Fibroblast of skin of left quadriceps (primary cell): Measurements from ENCODE around the gene RUNX2.
A peak's percentile ranks its signal among the peaks of the same experiment; 100 is the strongest.
"Not testable (repeated sequence)": the region's sequence is repeated elsewhere in the genome, so short reads cannot be mapped to it uniquely, and the experiment has no call there.

Source experiments
- DNase-seq, 2 experiments: peaks; one replicate each; pipeline ENCODE4 v3.0.0-alpha.2; 2013; ENCODE audit warnings: low read depth in 2 of 2

The RUNX2 gene

DNA sequence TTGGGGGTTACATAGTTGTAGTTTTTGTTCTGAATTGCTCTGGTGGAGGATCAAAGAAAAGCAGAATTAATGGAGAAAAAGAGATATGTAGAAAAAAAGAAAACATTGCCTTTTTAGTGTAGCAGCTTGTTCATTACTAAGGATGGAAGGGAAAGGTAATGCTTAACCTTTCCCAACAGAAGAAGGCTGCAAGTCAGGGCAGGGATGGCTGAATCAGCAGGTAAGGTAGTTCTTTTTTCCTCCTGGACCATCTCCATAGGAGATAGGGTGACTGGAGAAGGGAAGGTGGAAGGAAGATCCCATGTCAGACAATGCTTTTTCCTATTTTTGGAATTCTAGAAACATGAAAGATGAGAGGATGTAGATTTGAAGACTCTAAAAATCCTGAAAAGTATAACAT is 129.0 kb downstream of the RUNX2 start:
- no peak for DNase-seq

- no peak for DNase-seq
These were observed 130.5 kb downstream of the RUNX2 start for GRCh38 chr6:45458672-45459071.

DNA sequence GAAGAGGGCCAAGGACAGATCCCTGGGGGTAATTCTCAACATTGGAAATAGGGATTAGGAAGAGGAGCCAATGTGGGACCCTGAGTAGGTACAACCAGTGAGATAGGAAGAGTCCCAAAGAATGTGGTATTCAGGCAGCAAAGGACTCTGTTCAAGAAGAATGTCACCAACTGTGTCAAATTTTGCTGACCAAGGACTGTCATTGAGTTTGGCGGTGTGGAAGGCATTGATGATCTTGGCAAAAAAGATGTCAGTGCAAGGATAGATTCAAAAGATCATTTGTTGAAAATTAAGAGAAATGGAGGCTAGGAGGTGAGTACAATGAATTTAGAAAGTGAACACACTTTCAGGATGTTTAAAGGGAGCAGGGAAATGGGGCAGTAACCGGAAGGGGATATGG is 132.0 kb downstream of the RUNX2 start:
- no peak for DNase-seq

DNA sequence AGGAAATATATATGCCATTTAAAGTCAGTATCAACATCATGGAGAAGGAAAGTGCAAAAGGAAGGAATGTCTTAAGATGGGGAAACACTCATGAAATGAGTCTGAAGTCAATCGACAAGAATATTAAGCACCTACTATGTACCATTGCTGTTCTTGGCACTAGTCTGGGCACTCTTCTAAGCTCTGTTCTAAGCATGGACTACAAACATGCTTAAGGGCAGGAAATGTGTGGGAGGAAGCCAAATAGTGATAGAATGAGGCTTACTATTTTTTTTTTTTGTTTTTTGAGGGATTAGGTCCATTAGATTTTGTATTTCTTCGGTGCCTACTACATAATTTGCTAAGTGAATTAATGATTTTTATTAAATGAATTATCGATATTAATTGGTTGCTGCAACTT is 133.4 kb downstream of the RUNX2 start:
- DNase-seq = no peak

DNA sequence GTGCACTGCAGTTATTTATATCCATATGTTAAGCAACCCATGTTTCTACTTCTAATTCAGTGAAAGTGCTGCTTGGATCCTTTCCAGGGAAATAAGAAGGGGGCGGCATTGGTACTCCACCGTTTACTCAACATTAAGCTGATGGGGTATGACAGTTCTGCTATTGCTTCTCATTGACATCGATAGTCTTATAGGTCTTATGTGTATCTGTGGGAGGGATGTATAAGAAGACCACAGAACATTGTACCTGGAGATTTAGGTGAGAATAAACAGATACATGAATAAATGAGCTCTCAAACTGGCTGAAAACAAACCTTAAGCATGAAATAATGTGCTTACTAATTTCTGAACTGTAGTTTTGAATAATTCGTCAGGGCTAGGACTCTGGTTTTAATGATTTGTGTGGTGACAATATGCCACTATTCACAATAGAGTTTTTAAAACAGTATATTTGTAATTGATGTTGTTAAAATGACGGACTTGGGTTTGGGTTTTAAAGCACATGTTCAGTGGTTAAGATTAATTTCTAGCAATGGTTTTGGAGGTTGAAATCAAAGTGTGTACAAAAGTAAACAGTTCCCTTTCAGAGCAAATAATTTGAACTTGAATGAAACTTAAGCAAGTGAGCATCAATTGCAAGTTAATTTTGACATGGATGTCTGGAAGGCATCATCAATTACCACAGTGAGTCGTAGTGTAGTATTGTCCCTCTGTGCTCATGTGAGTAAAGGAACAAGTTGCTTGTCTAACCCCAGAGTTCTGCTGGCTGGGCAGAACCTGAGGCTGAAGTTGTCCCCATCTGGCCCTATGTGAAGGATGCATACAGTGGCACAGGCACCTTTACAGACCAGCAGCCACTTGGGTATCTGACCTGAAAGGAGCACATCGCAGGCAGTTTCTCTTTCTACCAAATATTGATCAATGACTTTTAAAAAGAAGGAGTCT is 134.3 kb downstream of the RUNX2 start:
- DNase-seq = no peak

DNA sequence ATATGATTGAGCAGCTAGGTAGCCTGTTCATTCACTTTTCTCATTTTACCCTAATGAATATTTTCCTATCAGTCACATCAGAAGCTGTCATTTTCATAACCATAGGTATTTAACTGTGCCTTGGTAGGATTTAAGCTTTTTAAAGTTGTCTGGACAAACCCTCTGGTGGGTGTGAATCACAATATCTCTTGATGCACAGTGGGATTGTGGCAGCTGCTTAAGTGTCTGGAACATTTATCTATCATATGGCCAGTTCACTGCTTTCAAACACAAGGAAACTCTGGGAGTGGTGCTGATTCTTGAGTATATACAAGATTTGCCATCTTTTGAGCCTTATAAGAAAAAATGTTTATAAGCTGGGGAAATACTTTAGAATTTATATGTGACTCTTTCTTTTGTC is 136.6 kb downstream of the RUNX2 start:
- DNase-seq = no peak

GRCh38 chr6:45466686-45467085 is 138.6 kb downstream of the RUNX2 start:
- no peak for DNase-seq

DNA sequence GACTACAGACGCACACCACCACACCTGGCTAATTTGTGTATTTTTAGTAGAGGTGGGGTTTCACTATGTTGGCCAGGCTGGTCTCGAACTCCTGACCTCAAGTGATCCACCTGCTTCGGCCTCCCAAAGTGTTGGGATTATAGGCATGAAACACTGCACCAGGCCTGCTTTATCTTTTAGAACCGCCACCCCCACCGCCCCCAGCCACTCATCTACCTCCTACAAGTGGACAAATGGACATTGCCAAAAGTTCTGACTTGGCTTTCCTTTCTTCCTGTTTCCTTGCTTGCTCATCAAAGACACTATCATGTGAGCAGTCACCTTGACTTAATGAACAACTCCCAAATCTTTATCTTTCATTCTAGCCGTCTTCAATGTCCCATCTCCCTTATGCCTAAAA is 139.3 kb downstream of the RUNX2 start:
- not testable (repeated sequence) for DNase-seq

- DNase-seq = no peak
These were observed 139.7 kb downstream of the RUNX2 start for GRCh38 chr6:45467853-45468252.

DNA sequence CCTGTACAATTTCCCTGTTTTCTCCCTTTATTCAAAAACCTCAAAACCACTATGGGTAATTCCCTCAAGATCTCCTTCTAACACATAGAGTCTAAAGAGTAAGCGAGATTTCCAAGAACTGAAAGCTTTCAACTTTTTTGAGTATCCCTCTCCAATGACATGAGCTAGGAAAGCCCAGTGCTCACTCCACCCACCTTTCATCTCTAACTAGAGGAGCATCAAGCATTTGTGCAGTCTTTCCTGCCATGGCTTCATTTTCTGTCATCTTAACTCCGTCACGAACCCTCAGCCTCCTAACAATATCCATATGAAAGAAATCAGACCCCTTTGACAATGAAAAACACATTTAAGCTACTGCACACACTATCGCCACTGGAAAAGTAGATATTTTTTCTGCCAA is 141.5 kb downstream of the RUNX2 start:
- no peak for DNase-seq

- no peak for DNase-seq
These were observed 142.1 kb downstream of the RUNX2 start for GRCh38 chr6:45470131-45470738.

DNA sequence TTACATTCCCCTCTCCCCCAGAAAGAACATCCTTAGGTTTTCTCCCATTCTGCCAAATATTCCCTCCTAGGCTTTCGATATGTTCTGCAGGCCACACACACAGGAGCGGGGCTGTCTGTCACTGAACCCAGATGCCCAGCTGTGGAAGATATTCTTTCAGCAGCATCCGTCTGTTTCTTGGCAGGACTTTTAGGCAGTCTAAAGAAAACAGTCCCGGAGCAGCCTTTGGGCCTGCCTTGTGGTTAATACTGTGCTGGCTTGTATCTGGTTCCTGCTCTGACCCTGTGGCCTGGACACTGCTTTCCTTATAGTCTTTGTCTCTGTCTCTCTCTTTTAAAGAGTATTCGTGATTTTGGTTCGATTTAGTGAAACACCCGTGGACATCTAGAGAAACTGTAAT is 144.3 kb downstream of the RUNX2 start:
- DNase-seq = no peak

DNA sequence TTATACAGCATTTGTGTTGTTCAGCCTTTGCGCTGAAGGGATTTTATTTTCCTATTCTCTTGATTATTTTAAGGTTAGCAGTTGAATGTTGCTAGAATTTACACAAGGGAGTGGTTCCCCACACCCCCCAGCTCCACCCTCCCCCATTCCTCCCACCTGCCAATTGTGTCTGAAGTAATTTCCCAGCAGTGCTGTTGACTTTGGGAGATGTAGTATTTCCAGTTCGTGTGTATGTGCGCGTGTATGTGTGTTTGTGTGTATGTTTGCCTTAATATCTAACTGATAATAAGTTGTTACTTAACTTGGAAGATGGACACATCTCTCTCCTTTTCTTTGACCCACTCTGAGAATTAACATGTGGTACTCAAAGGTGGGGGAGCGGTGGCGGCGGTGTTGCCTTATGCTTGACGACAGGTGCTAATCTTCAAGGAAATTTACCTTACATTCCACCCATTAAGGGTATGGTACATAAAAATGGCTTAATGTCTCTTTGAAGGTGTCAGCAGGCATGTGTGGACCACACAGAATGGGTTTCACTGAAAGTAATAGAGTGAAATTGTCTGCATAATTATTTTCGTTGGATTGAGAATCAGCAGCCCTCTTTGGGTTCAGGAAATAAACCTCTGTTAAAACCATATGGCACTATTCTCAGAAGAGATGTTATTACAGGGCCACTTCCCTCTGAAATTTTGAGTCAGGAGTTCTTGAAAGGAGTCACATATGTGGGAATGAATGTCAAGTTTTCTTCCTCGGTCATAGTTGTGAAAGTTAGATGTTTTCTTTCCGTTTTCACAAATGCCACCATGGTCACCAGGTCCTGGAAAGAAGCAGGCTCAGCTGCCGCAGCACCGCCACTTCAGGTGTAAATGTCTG is 145.2 kb downstream of the RUNX2 start:
- no peak for DNase-seq

DNA sequence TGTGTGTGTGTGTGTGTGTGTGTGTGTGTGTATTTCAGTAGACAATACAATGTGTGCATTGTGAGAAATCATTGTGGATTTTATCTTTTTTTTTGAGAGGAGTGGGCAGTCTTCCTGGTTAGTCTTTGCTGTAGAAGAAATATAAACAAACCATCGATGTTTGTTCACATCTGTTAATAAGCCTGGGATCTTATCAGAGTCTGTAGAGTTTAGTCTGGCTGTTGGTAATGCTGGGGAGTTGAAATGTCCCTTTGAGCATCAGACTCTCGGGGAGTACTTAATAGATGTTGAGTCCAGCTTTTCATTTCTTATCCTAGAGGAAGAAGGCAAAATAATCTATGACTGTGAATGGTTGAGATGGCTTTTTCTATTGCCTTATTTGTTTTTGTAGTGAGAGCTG is 146.2 kb downstream of the RUNX2 start:
- no peak for DNase-seq

DNA sequence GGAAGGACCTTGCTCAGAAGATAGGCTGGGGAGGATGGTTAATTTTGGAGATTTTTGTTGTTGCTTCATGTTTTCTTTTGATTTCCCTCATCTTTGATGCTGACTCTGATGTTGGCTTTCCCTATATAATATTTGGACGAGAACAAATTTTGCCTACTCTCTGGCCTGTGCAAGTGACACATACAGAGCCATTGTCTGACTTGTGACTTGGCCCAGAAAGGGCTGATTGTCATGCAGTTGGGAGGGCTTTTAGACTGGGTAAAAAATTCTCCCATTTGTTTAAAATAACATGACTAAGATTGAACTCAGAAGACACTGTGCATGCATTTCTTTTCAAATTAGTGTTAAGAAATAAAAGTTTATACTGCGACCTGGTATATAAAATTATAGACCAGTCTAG is 148.2 kb downstream of the RUNX2 start:
- no peak for DNase-seq

DNA sequence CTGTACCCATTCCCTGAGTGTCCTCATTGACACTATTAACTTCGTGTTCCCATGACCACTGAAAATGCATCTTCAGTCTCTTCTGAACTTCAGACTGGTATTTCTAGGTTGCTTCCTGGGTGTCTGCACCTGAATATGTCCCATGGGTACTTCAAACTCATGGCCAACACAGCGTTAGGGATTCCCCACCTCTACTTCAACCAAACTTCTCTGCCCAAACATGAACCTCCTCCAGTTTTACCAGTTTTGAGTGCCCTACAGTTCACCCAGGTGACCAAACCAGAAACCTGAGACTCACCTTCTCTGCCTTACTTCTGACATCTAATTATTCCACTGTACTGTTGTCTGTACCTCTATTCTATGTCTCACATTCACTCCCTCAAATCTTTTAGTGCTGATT is 149.1 kb downstream of the RUNX2 start:
- no peak for DNase-seq

GRCh38 chr6:45477790-45478189 is 149.7 kb downstream of the RUNX2 start:
- no peak for DNase-seq

DNA sequence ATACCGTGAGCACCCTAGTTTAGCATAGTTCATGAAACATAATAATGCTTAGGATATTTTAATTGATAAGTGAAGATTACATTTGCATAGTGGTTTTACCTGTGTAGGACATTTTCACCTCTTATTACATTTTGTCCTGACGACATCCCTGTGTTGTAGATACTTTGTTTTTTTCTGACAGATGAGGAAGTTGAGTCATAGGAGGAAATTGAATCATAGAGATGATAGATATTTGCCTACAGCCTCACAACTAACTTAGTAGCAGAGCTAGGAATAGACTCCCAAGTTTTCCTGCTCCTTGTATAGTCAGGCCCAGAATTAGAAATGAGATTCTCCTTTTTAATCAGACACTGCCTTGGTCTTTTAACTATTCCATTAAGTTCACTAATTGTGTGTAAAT is 150.1 kb downstream of the RUNX2 start:
- no peak for DNase-seq

GRCh38 chr6:45479834-45480751 is 152.0 kb downstream of the RUNX2 start:
- DNase-seq = peak; percentile 75 to 78

- DNase-seq = no peak
These were observed 152.8 kb downstream of the RUNX2 start for GRCh38 chr6:45480752-45481415.

DNA sequence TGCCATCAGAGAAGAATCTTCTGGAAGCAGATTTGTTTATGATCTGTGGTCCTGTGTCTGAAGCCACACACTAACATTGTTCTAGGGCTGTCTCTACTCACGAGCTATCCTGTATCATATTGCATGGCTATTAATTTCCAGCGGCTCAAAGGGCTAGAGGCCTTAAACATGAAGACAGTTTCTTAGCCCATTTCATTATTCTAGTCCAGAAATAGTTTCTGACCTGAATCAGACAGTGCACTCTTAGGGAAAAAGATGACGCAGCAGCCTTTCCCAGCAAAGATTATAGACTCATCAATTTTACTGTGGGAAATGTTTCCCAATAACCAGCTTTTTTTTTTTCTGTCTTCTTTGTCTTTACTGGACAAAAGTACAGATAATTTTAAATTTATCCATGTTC is 154.9 kb downstream of the RUNX2 start:
- peak; percentile 96 for DNase-seq
